GM18519 (cell line): ENCODE results near the gene AFF1.
"Not testable (repeated sequence)": the region's sequence is repeated elsewhere in the genome, so short reads cannot be mapped to it uniquely, and the experiment has no call there.

Experiments
- ATAC-seq: cut with Tn5 transposase; IDR thresholded peaks from one replicate; pipeline ENCODE4 v1.9.1; 2021; ENCODE audit warnings: mild to moderate bottlenecking, moderate library complexity; ENCODE audit not compliant: unreplicated experiment, low FRiP score

AFF1 gene

DNA sequence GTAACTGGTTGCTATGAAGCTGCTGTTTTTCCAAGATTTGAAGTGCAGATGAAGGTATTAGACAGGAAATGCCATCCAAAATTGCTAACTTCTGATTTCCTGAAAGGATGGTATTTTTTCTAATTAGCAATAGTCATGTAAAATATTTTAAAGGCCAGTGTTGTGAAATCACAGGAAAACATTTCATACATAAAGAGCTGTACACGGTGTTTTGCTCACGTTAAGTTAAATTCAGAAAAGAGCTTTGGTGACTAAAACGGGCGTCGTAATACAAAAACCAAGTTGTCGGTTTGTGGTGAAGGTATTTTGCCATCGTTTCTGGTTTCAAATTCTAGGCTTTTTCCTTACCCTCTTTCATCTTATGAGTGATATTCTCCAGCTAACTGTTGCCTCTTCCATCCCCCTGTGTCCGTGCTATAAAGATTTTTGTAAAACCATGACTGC is 39.8 kb downstream of the AFF1 start:
- ATAC-seq: no peak

DNA sequence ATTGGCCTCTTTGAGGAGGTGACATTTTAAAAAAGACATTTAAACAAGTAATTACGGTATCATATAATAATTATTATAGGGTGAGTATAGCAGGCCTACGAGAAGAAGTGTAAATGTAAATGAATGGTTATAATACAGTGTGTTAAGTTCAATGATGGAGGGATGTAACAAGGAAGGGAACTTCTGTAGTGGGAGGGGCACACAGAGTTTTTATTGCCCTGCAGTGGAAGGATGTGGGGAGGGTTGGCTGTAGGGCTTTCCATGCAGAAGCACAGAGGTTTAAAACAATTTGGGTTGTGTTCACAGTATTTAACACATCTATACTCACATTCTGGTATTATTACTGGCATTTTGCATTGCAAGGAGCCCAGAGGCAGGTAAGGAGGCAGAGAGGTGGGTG is 41.1 kb downstream of the AFF1 start:
- ATAC-seq: no peak

- no peak for ATAC-seq
These were observed 42.1 kb downstream of the AFF1 start for GRCh38 chr4:86976801-86977485.

- ATAC-seq: peak; percentile 96
These were observed 42.9 kb downstream of the AFF1 start for GRCh38 chr4:86977621-86978184.

DNA sequence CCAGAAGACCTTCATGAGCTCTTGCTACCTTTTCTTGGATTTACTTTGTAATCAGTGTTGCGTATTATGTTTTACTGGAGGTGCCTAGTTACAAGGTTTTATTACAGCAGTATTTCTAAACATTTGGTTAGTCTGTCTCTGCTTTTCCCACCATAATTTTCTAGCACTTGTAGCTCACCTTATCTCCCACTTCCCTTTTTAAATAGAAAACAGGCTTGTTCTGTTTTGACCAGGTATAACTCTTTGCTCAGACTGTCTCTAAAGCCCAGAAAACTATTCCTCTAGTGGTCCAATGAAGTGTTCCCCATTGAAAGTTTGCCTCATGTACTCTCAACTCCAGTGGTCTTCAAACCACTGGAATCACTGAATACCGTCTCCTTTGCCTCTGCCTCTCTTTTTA is 43.9 kb downstream of the AFF1 start:
- ATAC-seq: no peak

DNA sequence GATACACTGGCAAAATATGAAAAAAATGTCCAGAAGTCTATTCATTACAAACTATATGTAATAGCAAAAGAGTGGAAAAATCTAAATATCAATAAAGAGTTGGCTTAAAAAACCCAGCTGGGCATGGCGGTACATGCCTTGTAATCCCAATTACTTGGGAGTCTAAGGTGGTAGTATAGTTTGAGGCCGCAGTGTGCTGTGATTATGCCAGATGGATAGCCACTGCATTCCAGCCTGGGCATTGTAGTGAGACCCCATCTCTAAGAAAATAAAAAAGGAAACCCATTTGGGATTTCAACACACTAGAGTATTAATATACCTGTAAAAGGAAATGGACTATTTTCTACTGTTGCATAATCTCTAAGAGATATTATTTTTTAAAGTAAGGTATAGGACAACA is 45.4 kb downstream of the AFF1 start:
- no peak for ATAC-seq

- ATAC-seq: no peak
These were observed 47.0 kb downstream of the AFF1 start for GRCh38 chr4:86981789-86982188.

DNA sequence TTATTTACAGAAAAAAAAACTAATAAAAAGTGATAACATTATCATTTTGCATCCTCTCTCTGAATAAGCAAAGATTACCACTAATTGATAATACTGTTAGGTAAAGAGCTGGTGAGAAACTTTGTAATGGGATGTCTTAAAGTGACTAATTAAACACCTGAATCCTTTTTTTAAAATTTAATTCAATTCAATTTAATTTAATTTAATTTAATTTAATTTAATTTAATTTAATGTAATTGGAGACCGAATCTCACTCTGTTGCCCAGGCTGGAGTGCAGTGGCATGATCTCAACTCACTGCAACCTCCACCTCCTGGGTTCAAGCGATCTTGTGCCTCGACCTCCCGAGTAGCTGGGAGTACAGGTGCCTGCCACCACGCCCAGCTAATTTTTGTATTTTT is 51.0 kb downstream of the AFF1 start:
- ATAC-seq: not testable (repeated sequence)

DNA sequence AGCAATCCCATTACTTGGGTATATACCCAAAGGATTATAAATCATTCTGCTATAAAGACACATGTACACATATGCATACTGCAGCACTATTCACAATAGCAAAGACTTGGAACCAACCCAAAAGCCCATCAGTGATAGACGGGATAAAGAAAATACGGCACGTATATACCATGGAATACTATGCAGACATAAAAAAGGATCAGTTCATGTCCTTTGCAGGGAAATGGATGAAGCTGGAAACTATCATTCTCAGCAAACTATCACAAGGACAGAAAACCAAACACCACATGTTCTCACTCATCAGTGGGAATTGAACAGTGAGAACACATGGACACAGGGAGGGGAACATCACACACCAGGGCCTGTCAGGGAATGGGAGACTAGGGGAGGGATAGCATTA is 54.8 kb downstream of the AFF1 start:
- ATAC-seq: not testable (repeated sequence)

- ATAC-seq: no peak
These were observed 55.7 kb downstream of the AFF1 start for GRCh38 chr4:86990510-86990909.

GRCh38 chr4:86991994-86992393 is 57.2 kb downstream of the AFF1 start:
- no peak for ATAC-seq

DNA sequence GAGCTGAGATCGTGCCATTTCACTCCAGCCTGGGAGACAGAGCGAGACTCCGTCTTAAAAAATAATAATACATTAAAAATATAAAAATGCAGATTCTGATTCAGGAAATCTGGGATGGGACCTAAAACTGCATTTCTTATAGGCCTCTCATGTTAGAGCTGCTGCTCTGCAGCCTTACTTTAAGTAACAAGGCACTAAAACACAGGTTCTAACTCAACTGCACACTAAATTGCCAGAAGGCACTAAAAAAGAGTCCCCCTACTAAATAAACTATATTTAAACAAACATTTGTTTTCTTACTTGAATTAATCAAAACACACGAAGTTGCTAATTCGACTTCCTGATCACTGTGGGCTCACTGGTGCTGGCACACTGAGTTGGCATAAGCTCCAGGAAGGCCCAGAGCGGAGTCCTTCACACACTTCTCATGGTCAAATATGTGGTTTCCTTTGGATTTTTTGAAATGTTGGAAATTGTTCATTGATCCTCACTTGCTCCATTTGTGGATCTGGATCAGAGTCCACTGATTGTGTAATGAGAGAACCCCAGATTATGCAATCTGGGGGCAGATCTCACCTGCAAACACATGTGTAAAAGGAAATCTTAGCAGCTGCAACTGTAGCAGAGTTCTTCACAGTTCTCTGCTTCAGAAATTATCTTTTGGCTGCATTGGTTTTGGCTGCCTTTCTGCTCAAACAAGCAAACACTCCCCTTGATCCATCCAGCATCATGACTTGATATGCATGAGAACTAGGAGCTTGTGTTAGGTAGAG is 59.3 kb downstream of the AFF1 start:
- no peak for ATAC-seq

DNA sequence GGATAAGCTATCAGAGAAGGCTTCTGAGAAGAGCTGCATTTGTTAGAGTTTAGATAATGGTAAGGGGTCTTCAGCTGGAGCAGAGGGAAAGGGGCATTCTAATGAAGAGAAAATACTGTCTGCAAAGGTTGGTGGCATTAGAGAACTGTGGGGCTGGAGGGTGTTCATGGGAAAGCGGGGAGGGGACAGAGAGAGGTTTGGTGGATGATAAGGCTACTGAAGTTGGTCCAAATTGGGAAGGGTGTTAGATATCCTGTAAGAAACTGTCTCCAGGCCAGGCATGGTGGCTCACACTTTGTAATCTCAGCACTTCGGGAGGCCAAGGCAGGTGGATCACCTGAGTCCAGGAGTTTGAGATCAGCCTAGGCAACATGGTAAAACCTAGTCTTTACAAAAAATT is 59.9 kb downstream of the AFF1 start:
- no peak for ATAC-seq

DNA sequence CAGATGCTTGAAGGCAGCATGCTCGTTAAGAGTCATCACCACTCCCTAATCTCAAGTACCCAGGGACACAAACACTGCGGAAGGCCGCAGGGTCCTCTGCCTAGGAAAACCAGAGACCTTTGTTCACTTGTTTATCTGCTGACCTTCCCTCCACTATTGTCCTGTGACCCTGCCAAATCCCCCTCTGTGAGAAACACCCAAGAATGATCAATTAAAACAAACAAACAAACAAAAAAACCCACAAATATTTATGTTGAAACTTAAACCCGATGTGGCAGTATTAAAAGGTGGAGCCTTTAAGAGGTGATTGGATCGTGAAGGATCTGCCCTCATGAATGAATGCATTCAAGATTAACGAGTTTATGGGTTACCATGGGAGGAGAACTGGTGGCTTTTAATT is 61.7 kb downstream of the AFF1 start:
- ATAC-seq: not testable (repeated sequence)

- no peak for ATAC-seq
These were observed 64.4 kb downstream of the AFF1 start for GRCh38 chr4:86999136-86999643.

DNA sequence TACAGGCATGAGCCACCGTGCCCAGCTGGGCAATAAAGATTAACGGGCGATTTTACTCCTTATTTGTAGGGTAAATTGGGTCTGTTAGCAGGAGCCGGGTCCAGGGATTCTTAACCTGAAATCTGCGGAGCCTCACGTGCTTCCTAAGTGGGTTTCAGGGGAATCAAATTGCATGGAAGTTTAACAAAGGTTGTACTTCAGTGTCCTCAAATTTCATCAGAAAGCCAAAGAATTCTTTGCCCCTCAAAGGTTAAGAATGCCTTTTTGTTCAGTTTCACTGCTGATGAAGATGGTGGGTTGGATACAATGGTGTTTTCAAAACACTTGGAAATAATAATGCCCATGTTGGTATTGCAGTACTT is 67.9 kb downstream of the AFF1 start:
- no peak for ATAC-seq

DNA sequence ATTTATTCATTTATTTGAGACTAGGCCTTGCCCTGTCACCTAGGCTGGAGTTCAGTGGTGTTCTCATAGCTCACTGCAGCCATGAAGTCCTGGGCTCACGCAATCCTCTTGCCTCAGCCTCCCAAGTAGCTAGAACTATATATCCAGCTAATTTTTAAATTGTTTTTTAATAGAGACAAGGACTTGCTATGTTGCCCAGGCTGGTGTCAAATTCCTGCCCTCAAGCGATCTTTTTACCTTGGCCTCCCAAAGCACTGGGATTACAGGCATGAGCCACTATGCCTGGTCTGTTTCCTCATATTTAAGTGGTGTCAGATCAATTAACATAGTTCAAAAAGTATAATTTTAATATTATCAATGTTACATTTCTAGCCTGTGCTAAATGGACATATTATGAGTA is 68.5 kb downstream of the AFF1 start:
- no peak for ATAC-seq

DNA sequence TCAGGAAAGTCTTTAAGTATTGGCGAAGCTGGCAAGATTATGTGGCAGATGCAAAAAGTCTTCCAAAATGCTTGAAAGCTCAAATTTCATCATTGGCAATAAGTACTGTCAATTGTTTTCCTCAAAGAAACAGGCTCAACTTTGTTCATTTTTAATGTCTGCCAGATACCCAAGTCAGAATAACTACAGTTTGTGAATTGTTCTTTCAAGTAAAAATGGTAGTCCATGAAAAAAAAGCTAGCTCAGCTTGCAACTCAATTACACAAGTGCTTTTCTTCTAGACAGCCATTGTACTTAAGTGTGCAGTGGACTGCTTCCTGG is 70.5 kb downstream of the AFF1 start:
- ATAC-seq: no peak

- peak; percentile 26 for ATAC-seq
These were observed 71.0 kb downstream of the AFF1 start for GRCh38 chr4:87005690-87006425.

GRCh38 chr4:87006426-87006675 is 71.5 kb downstream of the AFF1 start:
- ATAC-seq: peak; percentile 35
